ENCODE results near the gene PANK2.
"Not testable (repeated sequence)": the region's sequence is repeated elsewhere in the genome, so short reads cannot be mapped to it uniquely, and the experiment has no call there.

The PANK2 gene

GRCh38 chr20:3888622-3889488 is at the start of gene PANK2:
Gene PANK2 (plus strand): TSS chr20:3889387.
- DNase-seq (ENCODE audit: low spot score), result peak; percentile 98

DNA sequence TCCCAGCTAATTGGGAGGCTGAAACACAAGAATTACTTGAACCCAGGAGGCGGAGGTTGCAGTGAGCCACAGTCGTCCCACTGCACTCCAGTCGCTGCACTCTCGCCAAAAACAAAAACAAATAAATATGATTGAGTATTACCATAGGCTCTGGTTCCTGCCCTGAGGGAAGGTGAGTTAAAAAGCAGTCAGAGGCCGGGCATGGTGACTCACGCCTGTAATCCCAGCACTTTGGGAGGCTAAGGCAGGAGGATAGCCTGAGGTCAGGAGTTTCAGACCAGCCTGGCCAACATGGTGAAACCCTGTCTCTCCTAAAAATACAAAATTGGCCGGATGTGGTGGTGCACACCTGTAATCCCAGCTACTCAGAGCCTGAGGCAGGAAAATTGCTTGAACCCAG is 49.0 kb upstream of the PANK2 start:
- DNase-seq (ENCODE audit: low spot score), result not testable (repeated sequence)

GRCh38 chr20:3842348-3842930 is 46.7 kb upstream of the PANK2 start:
- no peak for DNase-seq (ENCODE audit: low spot score)

GRCh38 chr20:3843490-3843889 is 45.7 kb upstream of the PANK2 start:
- DNase-seq (ENCODE audit: low spot score), result no peak

- not testable (repeated sequence) for DNase-seq (ENCODE audit: low spot score)
Observed at GRCh38 chr20:3843990-3844619, 45.1 kb upstream of the PANK2 start.

- DNase-seq (ENCODE audit: low spot score), result peak; percentile 2
Observed at GRCh38 chr20:3846378-3846739, 42.8 kb upstream of the PANK2 start.

DNA sequence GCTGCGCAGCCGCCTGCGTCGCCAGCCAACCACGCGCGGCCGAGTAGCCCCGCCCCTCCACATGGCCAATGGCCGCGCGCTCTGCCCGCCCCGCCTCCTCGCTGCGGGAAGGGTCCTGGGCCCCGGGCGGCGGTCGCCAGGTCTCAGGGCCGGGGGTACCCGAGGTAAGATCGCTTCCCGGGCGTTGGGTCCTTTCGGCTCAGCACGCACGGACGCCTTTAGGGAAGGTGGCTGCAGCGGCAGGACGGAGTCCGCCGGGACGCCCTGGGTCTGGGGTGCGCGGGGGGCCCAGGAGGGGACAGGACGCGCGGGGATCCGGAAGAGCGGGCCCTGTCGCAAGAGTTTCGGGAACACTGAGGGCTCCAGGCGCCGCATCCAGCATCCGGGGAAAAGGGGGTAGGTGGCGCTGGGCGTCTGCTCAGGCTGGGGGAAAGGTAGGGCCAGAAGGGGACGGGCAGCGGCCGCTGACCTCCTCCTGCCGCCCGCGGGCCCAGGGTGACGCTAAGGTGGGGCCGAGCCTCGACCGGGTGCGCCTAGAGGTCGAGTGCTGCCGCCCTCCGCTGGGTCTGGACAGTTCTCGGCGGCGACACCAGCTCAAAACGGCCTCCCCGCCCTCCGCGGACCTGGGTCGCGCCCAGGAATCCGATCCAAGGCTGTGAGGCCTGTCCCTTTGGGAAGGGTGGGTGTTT is 42.3 kb upstream of the PANK2 start, which contains the start of gene MAVS:
TSS of gene MAVS (plus strand) at position 95 of the 689 bp plus-strand sequence. CDS start 7,791 bp downstream, outside the sequence.
- peak; percentile 83 for DNase-seq (ENCODE audit: low spot score)

DNA sequence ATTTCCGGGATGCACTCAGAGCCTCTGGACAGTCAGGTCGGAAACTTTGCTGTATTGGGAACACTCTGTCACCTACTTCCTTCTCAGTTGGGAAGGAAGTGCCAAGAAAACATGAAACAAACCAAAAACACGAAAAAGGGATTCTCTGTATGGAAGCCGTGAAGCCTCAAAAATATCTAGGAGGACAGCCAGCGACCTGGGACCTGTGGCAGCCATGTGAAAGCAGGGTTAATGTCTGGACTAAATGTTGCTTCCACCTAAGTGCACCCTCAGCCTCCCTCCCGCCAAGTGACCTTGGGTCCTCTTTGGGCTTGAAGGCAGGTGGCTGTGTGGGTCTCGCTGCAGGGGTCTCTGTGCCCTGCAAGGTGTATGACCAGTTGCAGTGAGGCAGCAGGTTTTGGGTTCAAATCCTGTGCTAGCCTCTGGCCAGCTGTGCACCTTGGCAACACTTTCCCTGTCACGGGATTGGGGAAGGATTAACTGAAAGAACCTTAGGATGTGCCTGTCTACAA is 41.7 kb upstream of the PANK2 start:
- no peak for DNase-seq (ENCODE audit: low spot score)

DNA sequence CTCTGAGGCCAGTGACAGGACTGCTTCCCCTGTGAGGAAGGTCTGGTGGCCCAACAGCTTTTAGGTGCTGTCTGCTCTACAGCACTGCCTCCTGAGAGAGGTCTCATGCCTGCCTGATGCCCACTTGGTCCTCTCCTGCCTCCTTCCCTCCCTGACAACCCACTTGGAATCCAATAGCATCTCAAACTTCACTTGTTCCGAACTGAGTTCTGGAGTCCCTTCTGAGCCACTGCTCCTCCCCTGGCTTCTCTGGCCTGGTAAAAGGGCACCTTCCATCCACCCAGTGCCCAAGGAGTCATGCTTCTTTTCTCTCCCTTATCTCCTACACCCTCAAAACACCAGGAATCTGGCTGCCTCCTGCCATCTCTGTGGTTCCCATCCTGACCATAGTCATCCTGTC is 40.6 kb upstream of the PANK2 start:
- no peak for DNase-seq (ENCODE audit: low spot score)

DNA sequence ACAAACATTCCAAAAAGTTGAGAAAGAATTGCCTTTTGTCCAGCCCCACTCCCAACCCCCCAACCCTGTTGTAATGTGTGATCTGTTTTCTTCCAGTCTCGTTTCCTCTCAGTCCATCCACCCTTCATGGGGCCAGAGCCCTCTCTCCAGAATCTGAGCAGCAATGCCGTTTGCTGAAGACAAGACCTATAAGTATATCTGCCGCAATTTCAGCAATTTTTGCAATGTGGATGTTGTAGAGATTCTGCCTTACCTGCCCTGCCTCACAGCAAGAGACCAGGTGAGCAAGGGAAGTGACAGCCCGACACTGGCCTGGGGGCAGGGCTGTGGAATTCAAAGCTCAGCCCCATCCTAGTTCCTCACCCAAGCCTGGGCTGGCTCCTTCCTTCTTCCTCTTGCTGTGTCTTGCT is 34.7 kb upstream of the PANK2 start:
- no peak for DNase-seq (ENCODE audit: low spot score)

DNA sequence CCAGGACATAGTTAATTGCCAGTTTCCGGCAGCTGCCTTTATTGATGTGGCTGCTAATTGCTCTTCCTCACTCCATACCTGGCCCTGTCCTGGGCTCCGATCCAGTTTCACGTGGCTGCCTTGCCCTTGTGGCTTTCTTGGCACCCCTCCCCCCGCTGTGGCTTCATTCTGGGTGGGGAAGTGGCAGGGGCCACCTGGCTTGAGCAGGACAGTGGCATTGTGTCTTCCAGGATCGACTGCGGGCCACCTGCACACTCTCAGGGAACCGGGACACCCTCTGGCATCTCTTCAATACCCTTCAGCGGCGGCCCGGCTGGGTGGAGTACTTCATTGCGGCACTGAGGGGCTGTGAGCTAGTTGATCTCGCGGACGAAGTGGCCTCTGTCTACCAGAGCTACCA is 31.8 kb upstream of the PANK2 start:
- DNase-seq (ENCODE audit: low spot score), result no peak

DNA sequence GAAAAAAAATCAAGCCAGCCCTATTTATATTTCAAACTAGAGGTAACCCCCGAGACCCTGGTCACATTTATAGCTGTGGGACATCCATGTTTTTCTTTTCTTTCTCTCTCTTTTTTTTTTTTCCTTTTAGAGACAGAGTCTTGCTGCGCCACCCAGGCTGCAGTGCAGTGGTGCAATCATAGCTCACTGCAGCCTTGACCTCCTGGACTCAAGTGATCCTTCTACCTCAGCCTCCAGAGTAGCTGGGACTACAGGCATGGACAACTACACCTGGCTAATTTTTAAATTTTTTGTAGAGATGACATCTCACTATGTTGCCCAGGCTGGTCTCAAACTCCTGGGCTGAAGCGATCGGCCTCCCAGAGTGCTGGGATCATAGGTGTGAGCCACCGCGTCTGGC is 30.5 kb upstream of the PANK2 start:
- DNase-seq (ENCODE audit: low spot score), result no peak

DNA sequence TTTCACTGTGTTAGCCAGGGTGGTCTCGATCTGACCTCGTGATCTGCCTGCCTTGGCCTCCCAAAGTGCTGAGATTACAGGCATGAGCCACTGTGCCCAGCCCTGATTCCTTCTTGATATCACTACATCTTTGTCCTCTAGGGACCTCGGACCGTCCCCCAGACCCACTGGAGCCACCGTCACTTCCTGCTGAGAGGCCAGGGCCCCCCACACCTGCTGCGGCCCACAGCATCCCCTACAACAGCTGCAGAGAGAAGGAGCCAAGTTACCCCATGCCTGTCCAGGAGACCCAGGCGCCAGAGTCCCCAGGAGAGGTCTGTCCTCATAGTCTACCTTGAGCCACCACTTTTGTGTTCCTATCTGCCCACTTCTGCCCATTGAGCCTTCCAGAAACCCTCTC is 28.0 kb upstream of the PANK2 start:
- no peak for DNase-seq (ENCODE audit: low spot score)

- DNase-seq (ENCODE audit: low spot score), result no peak
Observed at GRCh38 chr20:3862333-3862732, 26.9 kb upstream of the PANK2 start.

- DNase-seq (ENCODE audit: low spot score), result no peak
Observed at GRCh38 chr20:3863317-3863716, 25.9 kb upstream of the PANK2 start.

- no peak for DNase-seq (ENCODE audit: low spot score)
Observed at GRCh38 chr20:3864518-3864917, 24.7 kb upstream of the PANK2 start.

- DNase-seq (ENCODE audit: low spot score), result no peak
Observed at GRCh38 chr20:3865152-3865886, 23.9 kb upstream of the PANK2 start.

GRCh38 chr20:3865887-3866407 is 23.2 kb upstream of the PANK2 start:
- no peak for DNase-seq (ENCODE audit: low spot score)

DNA sequence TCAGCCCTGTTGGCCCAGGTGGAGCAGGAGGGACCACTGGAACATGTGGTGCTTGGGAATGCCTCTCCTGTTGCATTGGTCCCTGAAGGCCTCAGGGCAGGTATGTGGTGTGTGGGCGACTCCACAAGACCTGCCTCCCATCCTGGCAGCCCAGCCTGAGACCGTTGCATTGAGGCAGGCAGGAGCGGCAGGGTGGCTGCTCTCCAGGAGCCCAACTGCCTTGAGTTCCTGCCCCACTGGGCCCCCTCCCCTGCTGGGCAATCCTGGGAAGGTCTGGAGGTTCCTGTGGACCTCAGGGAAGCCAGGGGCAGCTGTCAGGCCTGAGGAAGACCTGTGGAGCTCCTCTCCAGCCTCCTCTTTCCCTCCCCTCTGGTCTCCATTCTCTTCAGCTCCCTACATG is 22.7 kb upstream of the PANK2 start:
- no peak for DNase-seq (ENCODE audit: low spot score)

DNA sequence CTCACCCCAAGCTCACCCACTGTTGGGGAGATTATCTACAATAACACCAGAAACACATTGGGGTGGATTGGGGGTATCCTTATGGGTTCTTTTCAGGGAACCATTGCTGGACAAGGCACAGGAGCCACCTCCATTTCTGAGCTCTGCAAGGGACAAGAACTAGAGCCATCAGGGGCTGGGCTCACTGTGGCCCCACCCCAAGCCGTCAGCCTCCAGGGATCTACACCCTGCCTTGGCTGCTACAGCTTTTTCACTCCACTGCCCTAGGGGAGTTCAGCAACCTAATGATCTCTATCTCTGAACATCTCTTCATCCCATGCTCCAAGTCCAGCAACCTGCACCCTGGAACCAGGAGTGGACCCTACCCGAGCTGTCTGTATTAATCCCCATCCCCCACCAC is 21.4 kb upstream of the PANK2 start:
- DNase-seq (ENCODE audit: low spot score), result no peak
